ENCODE results near the gene CMSS1.

Gene CMSS1

GRCh38 chr3:100005665-100006393 is 188.2 kb downstream of the CMSS1 start:
- DNase-seq = no peak

GRCh38 chr3:100006570-100007271 is 189.1 kb downstream of the CMSS1 start:
- no peak for DNase-seq

GRCh38 chr3:100007313-100007712 is 189.7 kb downstream of the CMSS1 start:
- DNase-seq = no peak

- DNase-seq = no peak
These were observed 190.5 kb downstream of the CMSS1 start for GRCh38 chr3:100008081-100008698.

GRCh38 chr3:100009276-100010086 is 191.8 kb downstream of the CMSS1 start:
- DNase-seq = no peak

GRCh38 chr3:100010087-100010417 is 192.4 kb downstream of the CMSS1 start:
- DNase-seq = no peak

GRCh38 chr3:100018806-100019205 is 201.1 kb downstream of the CMSS1 start:
- no peak for DNase-seq

GRCh38 chr3:100019719-100020118 is 202.1 kb downstream of the CMSS1 start:
- no peak for DNase-seq

GRCh38 chr3:100020876-100021644 is 203.4 kb downstream of the CMSS1 start:
- DNase-seq = no peak

GRCh38 chr3:100022506-100022905 is 204.8 kb downstream of the CMSS1 start:
- DNase-seq = no peak

- no peak for DNase-seq
These were observed 205.5 kb downstream of the CMSS1 start for GRCh38 chr3:100023150-100023549.

GRCh38 chr3:100023595-100023994 is 205.9 kb downstream of the CMSS1 start:
- no peak for DNase-seq

GRCh38 chr3:100024520-100025303 is 207.1 kb downstream of the CMSS1 start:
- no peak for DNase-seq

GRCh38 chr3:100027321-100027720 is 209.7 kb downstream of the CMSS1 start:
- DNase-seq = no peak

- DNase-seq = no peak
These were observed 211.4 kb downstream of the CMSS1 start for GRCh38 chr3:100029052-100029451.

GRCh38 chr3:100029689-100030088 is 212.0 kb downstream of the CMSS1 start:
- no peak for DNase-seq

- no peak for DNase-seq
These were observed 212.7 kb downstream of the CMSS1 start for GRCh38 chr3:100030346-100030745.

GRCh38 chr3:100030914-100031425 is 213.3 kb downstream of the CMSS1 start:
- no peak for DNase-seq

- no peak for DNase-seq
These were observed 214.6 kb downstream of the CMSS1 start for GRCh38 chr3:100032243-100032642.

GRCh38 chr3:100033184-100033583 is 215.5 kb downstream of the CMSS1 start:
- DNase-seq = no peak

- no peak for DNase-seq
These were observed 216.3 kb downstream of the CMSS1 start for GRCh38 chr3:100033903-100034471.

All from NCI-H2081 treated with DMSO at 0.1 percent for 48 hours (cell line).